Panc1 (cell line): ENCODE results near the gene PIP4K2C. TPM values are rescaled to one million over a fixed set of nuclear protein-coding genes. Genes with fewer than 3 reads are reported as not detected.

Source experiments
- ATAC-seq: fragments of 200-7000 bp; cut with Tn5 transposase; 2 replicates; pipeline ENCODE4 v1.9.1; 2020; ENCODE audit warnings: mild to moderate bottlenecking, moderate library complexity
- Bru-seq: library from RNA; stranded (reverse); fragments of 400-500 nt; gene quantifications from one replicate; lab custom pipeline; 2021; lab: Mats Ljungman, UMichigan
- BruChase-seq, 2 experiments: library from RNA; stranded (reverse); fragments of 400-500 nt; gene quantifications; one replicate each; lab custom pipeline; 2021; lab: Mats Ljungman, UMichigan
- BruUV-seq: library from RNA; stranded (reverse); fragments of 400-500 nt; replicated peaks from 2 replicates; lab custom pipeline; 2021; lab: Mats Ljungman, UMichigan
- CTCF ChIA-PET: fragments of 300-600 bp; sonication (Branson Sonifier 250); formaldehyde crosslinking; loops from one replicate; lab custom pipeline; 2022; ENCODE audit warnings: antibody characterized with exemption; lab: Charles Lee
- POLR2A ChIA-PET: fragments of 300-600 bp; sonication (Branson Sonifier 250); formaldehyde crosslinking; loops from one replicate; lab custom pipeline; 2022; ENCODE audit warnings: antibody characterized with exemption; lab: Charles Lee
- DNase-seq: peaks from one replicate; pipeline ENCODE4 v3.0.0-alpha.2; 2010; ENCODE audit warnings: low read depth, low spot score
- H3K27ac ChIP-seq: 2 replicates; pipeline ENCODE4 v1.5.1; 2011; ENCODE audit warnings: mild to moderate bottlenecking, low read length, inconsistent platforms
- H3K27me3 ChIP-seq: fragments of 200-500 bp; sonication (Bioruptor generic); 2 replicates; pipeline ENCODE4 v1.6.0; 2014; ENCODE audit warnings: low read length, inconsistent platforms; ENCODE audit not compliant: control insufficient read depth, insufficient read depth
- H3K36me3 ChIP-seq: fragments of 200-500 bp; sonication (Bioruptor generic); 2 replicates; pipeline ENCODE4 v1.5.1; 2014; ENCODE audit warnings: inconsistent platforms, mild to moderate bottlenecking, low read length, moderate library complexity; ENCODE audit not compliant: control insufficient read depth, insufficient read depth
- H3K4me1 ChIP-seq: 2 replicates; pipeline ENCODE4 v1.5.1; 2011; ENCODE audit warnings: inconsistent platforms, mild to moderate bottlenecking, low read length, moderate library complexity; ENCODE audit not compliant: control insufficient read depth, insufficient read depth
- H3K4me3 ChIP-seq, 2 experiments: 2 replicates each; pipeline ENCODE4 v1.5.1; 2011 to 2012; ENCODE audit warnings: low read depth in 2 of 2, low read length in 2 of 2, mild to moderate bottlenecking in 2 of 2, inconsistent platforms in 1 of 2, moderate library complexity in 1 of 2
- H3K9me3 ChIP-seq: fragments of 200-500 bp; sonication (Bioruptor generic); 2 replicates; pipeline ENCODE4 v1.5.1; 2014; ENCODE audit warnings: low read depth, mild to moderate bottlenecking, inconsistent platforms, low read length, moderate library complexity; ENCODE audit not compliant: control insufficient read depth, insufficient read depth
- POLR2AphosphoS5 ChIP-seq: IDR thresholded peaks from 2 replicates; pipeline ENCODE4 v1.6.1; 2012; ENCODE audit warnings: mild to moderate bottlenecking, low read depth, low read length, moderate library complexity
- SIN3A ChIP-seq: IDR thresholded peaks from 2 replicates; pipeline ENCODE4 v1.6.1; 2012; ENCODE audit warnings: low read depth, mild to moderate bottlenecking, low read length, moderate library complexity, borderline replicate concordance; ENCODE audit not compliant: insufficient read depth
- TCF7L2 ChIP-seq: IDR thresholded peaks from 2 replicates; pipeline ENCODE4 v1.6.1; 2011; ENCODE audit warnings: mild to moderate bottlenecking, low read depth, low read length, inconsistent platforms
- in situ Hi-C: cut with HindIII; loops from 2 replicates; pipeline ENCODE4 v1.10.0; 2016; ENCODE audit warnings: low sequenced_read_pairs, low pct_unique_long_range_greater_than_20kb
- intact Hi-C: fragments of 100-400 bp; cut with micrococcal nuclease; formaldehyde crosslinking; loops from one replicate; pipeline ENCODE4 v1.10.0; 2022; ENCODE audit not compliant: unreplicated experiment
- long read RNA-seq: library from polyadenylated mRNA; unstranded; transcript quantifications from one replicate; pipeline ENCODE4 v2.0.0, GENCODE V29; 2021; ENCODE audit not compliant: unreplicated experiment
- polyA plus RNA-seq: library from polyadenylated mRNA; unstranded; fragments of >200 nt; gene quantifications from one replicate; pipeline ENCODE4 v1.2.1, GENCODE V29; 2012; ENCODE audit warnings: missing spikeins; ENCODE audit not compliant: insufficient read length
- total RNA-seq: library from RNA; stranded (reverse); gene quantifications from one replicate; pipeline ENCODE4 v1.2.1, GENCODE V29; 2021; ENCODE audit not compliant: unreplicated experiment
- TF ChIP-seq, protein P1 (sequence below), 2 experiments: IDR thresholded peaks; 2 replicates each; pipeline ENCODE4 v1.6.1; 2011 to 2012; ENCODE audit warnings: low read depth in 2 of 2, control low read depth in 1 of 2, low read length in 1 of 2, mild to moderate bottlenecking in 1 of 2, moderate library complexity in 1 of 2; ENCODE audit not compliant: insufficient read depth in 1 of 2
- TF ChIP-seq, protein P2 (sequence below): fragments of 450-650 bp; IDR thresholded peaks from 2 replicates; pipeline ENCODE4 v1.5.1; 2017; ENCODE audit warnings: mild to moderate bottlenecking

Gene PIP4K2C
- total RNA-seq (62.6 TPM), Bru-seq, nascent RNA (percentile 70 among the genes with signal in this experiment), BruChase-seq, experiment 1, labeled RNA remaining after a 2-hour chase (percentile 88 among the genes with signal in this experiment), BruChase-seq, experiment 2, labeled RNA remaining after a 6-hour chase (percentile 96 among the genes with signal in this experiment)
- 41.7 TPM for polyA plus RNA-seq
- long read RNA-seq, transcript PIP4K2C-201 (10 exons, 2,924 nt) = major isoform, 78 of 112 reads
- long read RNA-seq, partial matches to known transcripts = 7 of 112 reads
- long read RNA-seq, other reads (novel, unspliced or antisense) = 27 of 112 reads

DNA sequence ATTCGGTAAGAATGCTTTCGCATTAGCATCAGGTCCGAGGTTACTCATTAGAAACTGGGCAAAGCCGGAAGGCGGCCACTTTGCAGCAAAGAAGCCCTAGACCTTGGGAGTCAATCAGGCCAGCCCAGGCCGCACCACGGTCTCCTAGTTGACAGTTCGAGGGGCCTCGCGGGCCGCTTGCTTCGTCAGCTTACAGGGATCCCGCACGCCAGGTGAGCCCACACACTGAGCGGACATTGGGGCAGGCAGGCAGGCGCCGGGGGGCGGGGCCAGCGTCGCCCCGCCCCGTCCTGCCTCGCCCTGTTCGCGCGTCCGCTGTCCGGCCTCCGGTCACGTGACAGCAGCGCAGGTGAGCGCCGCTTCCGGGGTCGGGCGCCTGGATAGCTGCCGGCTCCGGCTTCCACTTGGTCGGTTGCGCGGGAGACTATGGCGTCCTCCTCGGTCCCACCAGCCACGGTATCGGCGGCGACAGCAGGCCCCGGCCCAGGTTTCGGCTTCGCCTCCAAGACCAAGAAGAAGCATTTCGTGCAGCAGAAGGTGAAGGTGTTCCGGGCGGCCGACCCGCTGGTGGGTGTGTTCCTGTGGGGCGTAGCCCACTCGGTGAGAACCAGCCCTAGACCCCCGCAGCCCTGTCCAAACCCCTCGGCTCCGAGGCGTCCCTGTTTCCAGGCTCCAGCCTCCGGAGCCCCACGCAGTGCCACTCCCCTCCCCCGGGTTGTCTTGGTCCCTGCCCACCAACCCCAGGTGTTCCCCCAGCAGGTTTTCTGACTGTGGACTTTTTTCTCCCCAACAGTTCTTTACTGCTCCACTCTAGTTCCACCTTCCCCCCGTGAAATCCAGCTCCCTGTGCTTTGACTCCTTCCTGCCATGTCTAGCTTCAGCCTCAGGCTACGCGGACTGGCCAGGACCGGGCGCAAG, at the start of gene PIP4K2C:
TSS of gene PIP4K2C (plus strand) at position 329 of the 918 bp plus-strand sequence. CDS start at position 427, 98 bp downstream.
- H3K27ac ChIP-seq = peak within 1 kb of the TSS; percentile 87
- DNase-seq = no peak
- H3K4me1 ChIP-seq = peaks cover 15% of the 10 kb centered on the region
- peak; percentile 98 for ATAC-seq
- intact Hi-C loops = no loop called here
- H3K36me3 ChIP-seq = peaks cover 3% of the 10 kb centered on the region; the same call in 1 of the 2 replicates
- H3K9me3 ChIP-seq = no peaks in the 10 kb centered on the region
- ChIA-PET POLR2A (interaction anchor here (0.6 to 0.7 kb wide), 3 partner anchors 14 to 29 kb away, joined by 6 to 7 read pairs (median 6); no protein-coding TSS in a partner anchor), CTCF (interaction anchor here (0.5 to 0.6 kb wide), 2 partner anchors 18 to 67 kb away, joined by 3 read pairs; no protein-coding TSS in a partner anchor)
- peak within 1 kb of the TSS; percentile 94 to 97 for H3K4me3 ChIP-seq
- TF ChIP-seq SIN3A (peak; percentile 94), POLR2AphosphoS5 (peak; percentile 86)
- TF ChIP-seq, protein P1, sequence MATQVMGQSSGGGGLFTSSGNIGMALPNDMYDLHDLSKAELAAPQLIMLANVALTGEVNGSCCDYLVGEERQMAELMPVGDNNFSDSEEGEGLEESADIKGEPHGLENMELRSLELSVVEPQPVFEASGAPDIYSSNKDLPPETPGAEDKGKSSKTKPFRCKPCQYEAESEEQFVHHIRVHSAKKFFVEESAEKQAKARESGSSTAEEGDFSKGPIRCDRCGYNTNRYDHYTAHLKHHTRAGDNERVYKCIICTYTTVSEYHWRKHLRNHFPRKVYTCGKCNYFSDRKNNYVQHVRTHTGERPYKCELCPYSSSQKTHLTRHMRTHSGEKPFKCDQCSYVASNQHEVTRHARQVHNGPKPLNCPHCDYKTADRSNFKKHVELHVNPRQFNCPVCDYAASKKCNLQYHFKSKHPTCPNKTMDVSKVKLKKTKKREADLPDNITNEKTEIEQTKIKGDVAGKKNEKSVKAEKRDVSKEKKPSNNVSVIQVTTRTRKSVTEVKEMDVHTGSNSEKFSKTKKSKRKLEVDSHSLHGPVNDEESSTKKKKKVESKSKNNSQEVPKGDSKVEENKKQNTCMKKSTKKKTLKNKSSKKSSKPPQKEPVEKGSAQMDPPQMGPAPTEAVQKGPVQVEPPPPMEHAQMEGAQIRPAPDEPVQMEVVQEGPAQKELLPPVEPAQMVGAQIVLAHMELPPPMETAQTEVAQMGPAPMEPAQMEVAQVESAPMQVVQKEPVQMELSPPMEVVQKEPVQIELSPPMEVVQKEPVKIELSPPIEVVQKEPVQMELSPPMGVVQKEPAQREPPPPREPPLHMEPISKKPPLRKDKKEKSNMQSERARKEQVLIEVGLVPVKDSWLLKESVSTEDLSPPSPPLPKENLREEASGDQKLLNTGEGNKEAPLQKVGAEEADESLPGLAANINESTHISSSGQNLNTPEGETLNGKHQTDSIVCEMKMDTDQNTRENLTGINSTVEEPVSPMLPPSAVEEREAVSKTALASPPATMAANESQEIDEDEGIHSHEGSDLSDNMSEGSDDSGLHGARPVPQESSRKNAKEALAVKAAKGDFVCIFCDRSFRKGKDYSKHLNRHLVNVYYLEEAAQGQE (IDR thresholded peaks at IDR 0.05; ENCODE audit: insufficient read depth in 1 of 2, low read depth in 2 of 2, low read length in 1 of 2) = no peak
- TF ChIP-seq, protein P2, sequence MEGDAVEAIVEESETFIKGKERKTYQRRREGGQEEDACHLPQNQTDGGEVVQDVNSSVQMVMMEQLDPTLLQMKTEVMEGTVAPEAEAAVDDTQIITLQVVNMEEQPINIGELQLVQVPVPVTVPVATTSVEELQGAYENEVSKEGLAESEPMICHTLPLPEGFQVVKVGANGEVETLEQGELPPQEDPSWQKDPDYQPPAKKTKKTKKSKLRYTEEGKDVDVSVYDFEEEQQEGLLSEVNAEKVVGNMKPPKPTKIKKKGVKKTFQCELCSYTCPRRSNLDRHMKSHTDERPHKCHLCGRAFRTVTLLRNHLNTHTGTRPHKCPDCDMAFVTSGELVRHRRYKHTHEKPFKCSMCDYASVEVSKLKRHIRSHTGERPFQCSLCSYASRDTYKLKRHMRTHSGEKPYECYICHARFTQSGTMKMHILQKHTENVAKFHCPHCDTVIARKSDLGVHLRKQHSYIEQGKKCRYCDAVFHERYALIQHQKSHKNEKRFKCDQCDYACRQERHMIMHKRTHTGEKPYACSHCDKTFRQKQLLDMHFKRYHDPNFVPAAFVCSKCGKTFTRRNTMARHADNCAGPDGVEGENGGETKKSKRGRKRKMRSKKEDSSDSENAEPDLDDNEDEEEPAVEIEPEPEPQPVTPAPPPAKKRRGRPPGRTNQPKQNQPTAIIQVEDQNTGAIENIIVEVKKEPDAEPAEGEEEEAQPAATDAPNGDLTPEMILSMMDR = no peak
- no TSS peak for BruUV-seq
- H3K27me3 ChIP-seq = no peaks in the 10 kb centered on the region
- in situ Hi-C loops = no loop called here

- BruUV-seq = no TSS peak
- ChIA-PET CTCF (no interaction called here), POLR2A (no interaction called here)
- TF ChIP-seq, protein P1 (IDR thresholded peaks at IDR 0.05; ENCODE audit: insufficient read depth in 1 of 2, low read depth in 2 of 2, low read length in 1 of 2) = no peak
- TF ChIP-seq, protein P2 = no peak
- no peak for TF ChIP-seq TCF7L2
- no peak for TF ChIP-seq POLR2AphosphoS5
- no peak for TF ChIP-seq SIN3A
- Histone ChIP-seq H3K4me3 (no peak overlapping the region), H3K27me3 (no peaks in the 10 kb centered on the region), H3K4me1 (peaks cover 14% of the 10 kb centered on the region), H3K9me3 (no peaks in the 10 kb centered on the region), H3K36me3 (peaks cover 7% of the 10 kb centered on the region), H3K27ac (no peak overlapping the region)
- no peak for DNase-seq
- in situ Hi-C loops (no loop called here), intact Hi-C loops (no loop called here)
- no peak for ATAC-seq
These were observed 49.3 kb upstream of the PIP4K2C start for GRCh38 chr12:57541717-57542116.
